Hematopoietic multipotent progenitor cell (in vitro differentiated cells): ENCODE measurements around the gene RAP1GAP. TPM values are rescaled to one million over a fixed set of nuclear protein-coding genes. Genes with fewer than 3 reads are reported as not detected.
"Not testable (repeated sequence)": the region's sequence is repeated elsewhere in the genome, so short reads cannot be mapped to it uniquely, and the experiment has no call there.

ENCODE experiments used
- DNase-seq, 3 donors: peaks; one replicate each; pipeline ENCODE4 v3.0.0-alpha.2; 2011 to 2015; ENCODE audit warnings: low read depth in 2 of 3, low spot score in 2 of 3
- total RNA-seq: library from RNA; depleted of rRNA; stranded (reverse); fragments of >200 nt; gene quantifications from one replicate; pipeline ENCODE4 v1.2.3, GENCODE V29; 2012

Gene RAP1GAP
- total RNA-seq, 1 donor: 0.27 TPM

- DNase-seq: peak in 2 of 3 donors; percentile 72 to 79
These were observed 21.5 kb downstream of the RAP1GAP start for GRCh38 chr1:21647431-21648351.

- no peak for DNase-seq
These were observed 23.6 kb downstream of the RAP1GAP start for GRCh38 chr1:21645550-21645949.

DNA sequence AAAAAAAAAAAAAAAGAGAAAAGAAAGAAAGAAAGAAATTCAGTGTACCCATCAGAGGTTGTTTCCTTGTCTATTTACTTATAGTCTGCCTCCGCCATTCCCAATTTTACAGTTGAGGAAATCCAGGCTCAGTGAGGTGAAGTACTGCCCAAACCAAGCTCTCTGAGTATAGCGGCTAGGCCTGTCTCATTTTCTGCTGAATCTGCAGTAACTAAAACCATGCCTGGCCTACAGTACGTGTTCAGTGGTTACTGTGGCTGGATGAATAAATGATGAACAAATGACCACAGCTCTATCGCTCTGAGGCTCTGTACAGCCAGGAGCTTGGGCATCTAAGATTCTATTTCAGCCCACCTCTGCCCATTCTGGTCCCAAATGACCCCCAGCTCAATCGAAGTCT, 24.3 kb downstream of the RAP1GAP start:
- no peak for DNase-seq

DNA sequence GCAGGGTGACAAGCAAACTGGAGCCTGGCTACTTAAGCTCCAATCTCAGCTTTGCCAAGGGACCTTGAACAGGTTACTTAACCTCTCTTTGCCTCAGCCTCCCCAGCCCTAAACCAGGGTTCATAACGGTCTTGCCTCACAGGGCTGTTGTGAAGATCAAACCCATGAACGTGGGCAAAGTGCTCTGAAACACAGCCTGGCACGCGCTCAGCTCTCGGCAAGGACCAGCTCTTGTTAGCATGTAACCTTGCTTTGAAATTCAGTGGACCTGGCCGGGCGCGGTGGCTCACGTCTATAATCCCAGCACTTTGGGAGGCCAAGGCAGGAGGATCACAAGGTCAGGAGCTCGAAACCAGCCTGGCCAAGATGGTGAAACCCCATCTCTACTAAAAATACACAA, 24.8 kb downstream of the RAP1GAP start:
- no peak for DNase-seq

GRCh38 chr1:21643624-21644023, 25.5 kb downstream of the RAP1GAP start:
- DNase-seq: no peak

DNA sequence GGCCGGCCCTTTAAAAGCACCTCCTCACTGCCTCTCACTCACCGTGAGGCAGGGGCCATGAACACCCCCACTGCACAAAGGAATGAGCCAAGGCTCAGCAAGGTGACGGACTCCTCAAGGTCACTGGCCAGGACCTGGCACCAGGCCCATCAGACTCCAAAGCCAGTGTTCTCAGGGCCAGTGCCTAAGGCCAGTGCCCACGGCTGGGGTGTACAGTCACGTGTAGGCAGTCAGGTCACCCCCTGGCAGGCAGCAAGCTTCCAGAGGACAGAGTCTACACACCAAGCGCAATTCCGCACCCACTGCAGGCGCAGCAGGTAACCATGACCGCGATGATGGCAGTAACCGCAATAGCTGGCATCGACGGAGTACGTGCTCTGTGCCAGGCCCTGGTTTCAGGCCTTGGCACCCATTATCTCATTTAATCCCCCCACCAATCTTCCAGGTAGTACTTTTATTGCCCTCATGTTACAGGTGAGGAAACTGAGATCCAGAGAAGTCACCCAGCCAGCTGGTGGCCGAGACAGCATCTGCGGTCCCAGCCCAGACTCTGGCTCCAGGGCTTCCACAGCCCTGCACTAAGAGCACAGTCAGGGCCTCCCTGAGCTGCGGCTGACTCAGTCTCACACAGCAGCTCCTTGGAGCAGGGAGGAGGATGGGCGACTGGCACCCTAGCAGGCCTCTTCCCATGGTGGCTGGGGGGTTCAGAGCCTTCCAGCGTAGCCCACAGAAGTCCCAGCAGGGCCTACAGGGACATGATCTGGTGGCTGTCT, 27.0 kb downstream of the RAP1GAP start:
- no peak for DNase-seq

DNA sequence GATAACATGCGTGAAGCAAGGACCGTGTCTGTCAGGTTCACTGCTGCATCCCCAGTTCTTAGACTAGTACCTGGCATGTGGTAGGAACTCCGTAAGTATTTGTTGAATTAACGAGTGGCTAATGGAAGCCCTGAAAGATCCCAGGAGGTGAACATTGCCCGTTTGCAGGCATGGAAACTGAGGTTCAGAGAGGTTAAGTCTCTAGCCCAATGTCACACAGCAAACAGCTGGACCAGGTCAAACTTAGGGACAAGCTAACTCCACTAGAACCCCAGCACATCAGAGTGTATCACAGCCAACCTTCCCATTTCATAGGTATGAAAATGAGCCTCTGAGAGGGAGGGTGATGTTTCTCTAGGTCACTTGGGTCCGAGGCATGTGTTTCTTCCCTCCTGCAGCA, 27.6 kb downstream of the RAP1GAP start:
- DNase-seq: no peak

GRCh38 chr1:21641076-21641475, 28.1 kb downstream of the RAP1GAP start:
- DNase-seq: no peak

GRCh38 chr1:21640653-21641052, 28.5 kb downstream of the RAP1GAP start:
- DNase-seq: no peak

GRCh38 chr1:21639594-21640041, 29.5 kb downstream of the RAP1GAP start:
- DNase-seq: no peak

- DNase-seq: peak in 2 of 3 donors; percentile 93
These were observed 30.4 kb downstream of the RAP1GAP start for GRCh38 chr1:21638531-21639341.

GRCh38 chr1:21637514-21637913, 31.6 kb downstream of the RAP1GAP start:
- DNase-seq: no peak

GRCh38 chr1:21636029-21636428, 33.1 kb downstream of the RAP1GAP start:
- no peak for DNase-seq

GRCh38 chr1:21634806-21635535, 34.2 kb downstream of the RAP1GAP start:
- no peak for DNase-seq

DNA sequence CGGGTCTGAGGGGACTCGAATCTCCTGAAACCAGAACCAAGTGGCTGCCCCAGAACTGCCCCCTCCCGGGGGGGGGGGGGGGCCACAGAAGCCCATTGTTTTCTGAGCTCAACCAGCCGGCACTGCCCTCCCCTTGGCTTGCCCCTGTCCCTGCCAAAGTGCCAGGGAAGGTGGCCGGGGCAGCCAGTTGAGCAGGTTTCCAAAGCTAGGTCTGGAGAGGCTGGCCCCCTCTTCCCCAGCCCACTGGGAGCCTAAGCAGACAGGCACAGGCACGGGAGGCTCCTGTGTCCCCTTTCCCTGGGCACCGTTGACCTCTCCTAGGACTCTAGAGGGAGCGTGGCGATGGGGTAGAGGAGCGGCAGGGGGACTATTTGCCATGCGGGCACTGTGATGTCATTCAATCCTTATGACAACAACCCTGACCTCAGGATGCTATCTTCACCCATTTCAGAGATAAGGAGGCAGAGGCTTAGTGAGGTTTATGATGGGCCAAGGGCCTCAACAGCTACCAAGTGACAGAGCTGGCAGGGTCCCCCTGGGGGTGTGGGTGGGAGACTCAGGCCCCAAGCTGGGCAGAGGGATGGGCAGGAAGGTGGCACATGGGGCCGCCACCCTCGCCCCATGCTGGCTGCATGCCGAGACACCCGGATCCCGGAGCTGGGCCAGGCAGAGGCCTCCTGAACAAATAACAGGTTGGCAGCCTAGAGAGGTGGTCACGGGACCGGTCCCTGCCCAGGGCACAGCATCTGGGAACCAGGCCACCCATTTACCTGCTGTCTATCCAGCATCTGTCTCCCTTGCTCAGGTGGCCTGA, 35.0 kb downstream of the RAP1GAP start:
- DNase-seq: no peak

DNA sequence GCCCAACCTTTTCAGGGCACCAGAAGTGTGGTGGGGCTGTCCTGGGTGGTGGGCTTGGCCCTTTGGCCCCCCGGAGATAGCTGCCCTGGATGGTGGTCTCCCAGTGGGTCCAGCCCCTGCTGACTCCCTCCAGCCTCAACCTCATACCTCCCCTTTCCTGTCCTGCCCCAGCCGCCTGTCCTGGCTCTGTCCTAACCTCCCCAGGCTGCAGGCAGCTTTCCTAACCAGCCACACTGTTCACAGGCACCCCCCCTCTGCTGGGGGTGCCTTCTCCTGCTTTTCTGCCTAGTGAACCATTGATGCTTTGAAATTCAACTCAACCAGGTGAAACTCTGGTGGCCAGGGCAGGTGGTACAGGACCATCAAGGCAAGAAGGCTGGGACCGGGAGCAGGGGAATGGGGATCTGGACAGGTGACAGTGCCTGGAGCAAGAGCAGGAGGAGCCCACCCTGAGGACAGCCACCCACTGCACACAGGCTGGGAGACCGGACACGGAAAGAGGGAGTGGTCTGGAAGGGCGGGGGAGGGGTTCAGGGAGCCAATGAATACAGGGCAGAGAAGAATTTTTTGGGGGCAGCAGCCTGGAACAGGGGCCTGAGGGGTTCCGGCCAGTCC, 35.9 kb downstream of the RAP1GAP start:
- no peak for DNase-seq

DNA sequence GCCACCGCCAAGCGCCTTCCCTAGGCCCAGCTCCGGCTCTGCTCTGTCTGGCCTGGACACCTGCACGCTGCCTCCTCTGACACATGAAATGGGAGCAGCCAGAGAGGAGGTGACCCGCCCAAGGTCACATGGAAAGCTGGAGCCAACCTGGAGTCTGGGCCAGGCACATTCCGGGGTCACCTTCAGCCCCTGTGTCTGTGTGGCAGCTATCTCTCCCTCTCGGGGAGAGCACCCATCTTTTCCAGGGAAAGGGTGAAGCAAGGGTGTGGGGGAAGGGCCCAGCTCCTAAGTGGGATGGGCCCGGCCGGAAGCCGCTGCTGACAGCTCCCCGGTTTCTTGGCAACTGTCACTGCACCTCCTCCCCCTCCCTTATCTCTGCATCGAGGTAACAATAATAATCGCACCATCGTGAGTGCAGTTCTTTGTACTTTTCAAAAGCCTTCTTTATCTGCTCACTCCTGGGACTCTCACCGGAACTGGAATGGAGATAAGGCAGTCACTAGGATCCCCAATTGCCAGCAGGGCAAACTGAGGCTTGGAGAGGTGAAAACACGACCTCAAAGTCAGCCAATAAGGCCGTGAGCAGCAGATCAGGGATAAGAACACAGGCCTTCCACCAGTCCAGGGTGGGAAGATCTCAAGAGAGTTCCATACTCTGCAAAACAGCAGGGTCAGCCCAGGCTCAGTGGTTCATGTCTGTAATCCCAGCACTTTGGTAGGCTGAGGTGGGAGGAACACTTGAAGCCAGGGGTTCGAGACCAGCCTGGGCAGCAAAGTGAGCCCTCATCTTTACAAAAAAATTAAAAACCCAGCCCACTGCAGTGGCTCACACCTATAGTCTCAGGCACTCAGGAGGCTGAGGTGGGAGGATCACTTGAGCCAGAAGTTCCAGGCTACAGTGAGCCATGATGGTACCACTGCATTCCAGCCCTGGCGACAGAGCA, 36.9 kb downstream of the RAP1GAP start:
- no peak for DNase-seq

- not testable (repeated sequence) for DNase-seq
These were observed 37.6 kb downstream of the RAP1GAP start for GRCh38 chr1:21631590-21631943.
